HepG2 (cell line): ENCODE results near the gene MT1M. TPM values are rescaled to one million over a fixed set of nuclear protein-coding genes. Genes with fewer than 3 reads are reported as not detected.

ENCODE experiments used
- CREB1 ChIP-seq, 2 experiments: fragments of 450-650 bp in 1 of 2; IDR thresholded peaks; 2 replicates each; pipeline ENCODE4 v1.6.1; 2016 to 2017; ENCODE audit warnings: control low read depth in 1 of 2, mild to moderate bottlenecking in 1 of 2, missing compliant biosample characterization in 1 of 2, missing genetic modification characterization in 1 of 2
- ETV5 ChIP-seq: IDR thresholded peaks from 2 replicates; pipeline ENCODE4 v1.6.1; 2018; ENCODE audit warnings: missing biosample characterization, missing genetic modification reagents, inconsistent platforms, borderline replicate concordance
- HNRNPUL1 ChIP-seq: fragments of 200-400 bp; formaldehyde crosslinking; IDR thresholded peaks from 2 replicates; pipeline ENCODE4 v1.6.1; 2017; ENCODE audit warnings: low read depth, mild to moderate bottlenecking, low read length, moderate library complexity
- HOXD1 ChIP-seq: sonication (generic); formaldehyde crosslinking; IDR thresholded peaks from 2 replicates; pipeline ENCODE4 v1.5.0; 2020; ENCODE audit warnings: missing genetic modification reagents
- ISX ChIP-seq: sonication (generic); formaldehyde crosslinking; conservative IDR thresholded peaks from 2 replicates; pipeline ENCODE4 v1.5.0; 2020; ENCODE audit warnings: missing genetic modification reagents
- KDM1A ChIP-seq: IDR thresholded peaks from 2 replicates; pipeline ENCODE4 v1.6.1; 2016; ENCODE audit warnings: missing compliant biosample characterization
- NFATC3 ChIP-seq: sonication (generic); formaldehyde crosslinking; IDR thresholded peaks from 2 replicates; pipeline ENCODE4 v1.5.1; 2020; ENCODE audit warnings: mild to moderate bottlenecking, missing genetic modification reagents
- POLR2G ChIP-seq: fragments of 200-400 bp; formaldehyde crosslinking; IDR thresholded peaks from 2 replicates; pipeline ENCODE4 v1.6.1; 2018; ENCODE audit warnings: mild to moderate bottlenecking, low read depth, low read length, moderate library complexity
- SETDB1 ChIP-seq: sonication (generic); formaldehyde crosslinking; IDR thresholded peaks from 2 replicates; pipeline ENCODE4 v1.5.1; 2020; ENCODE audit warnings: missing genetic modification reagents, mild to moderate bottlenecking, borderline replicate concordance
- SUZ12 ChIP-seq: fragments of 150-350 bp; IDR thresholded peaks from 2 replicates; pipeline ENCODE4 v1.6.1; 2014; ENCODE audit warnings: low read depth, low read length
- THAP11 ChIP-seq: IDR thresholded peaks from 2 replicates; pipeline ENCODE4 v1.6.1; 2016; ENCODE audit warnings: missing biosample characterization, missing genetic modification reagents
- TOPORS ChIP-seq: sonication (generic); formaldehyde crosslinking; IDR thresholded peaks from 2 replicates; pipeline ENCODE4 v1.8.0; 2023; ENCODE audit warnings: mild to moderate bottlenecking, missing genetic modification reagents
- ZBTB21 ChIP-seq: sonication (generic); formaldehyde crosslinking; IDR thresholded peaks from 2 replicates; pipeline ENCODE4 v1.4.0; 2020; ENCODE audit warnings: missing genetic modification reagents
- ZNF629 ChIP-seq: sonication (generic); formaldehyde crosslinking; conservative IDR thresholded peaks from 2 replicates; pipeline ENCODE4 v1.5.0; 2020; ENCODE audit warnings: missing genetic modification reagents
- ZNF670 ChIP-seq: sonication (generic); formaldehyde crosslinking; IDR thresholded peaks from 2 replicates; pipeline ENCODE4 v1.8.0; 2022; ENCODE audit warnings: mild to moderate bottlenecking, missing genetic modification reagents, borderline replicate concordance
- ZNF839 ChIP-seq: sonication (generic); formaldehyde crosslinking; IDR thresholded peaks from 2 replicates; pipeline ENCODE4 v1.4.0; 2020; ENCODE audit warnings: missing genetic modification reagents, mild to moderate bottlenecking, borderline replicate concordance
- ZSCAN25 ChIP-seq: sonication (generic); formaldehyde crosslinking; IDR thresholded peaks from 2 replicates; pipeline ENCODE4 v1.8.0; 2022; ENCODE audit warnings: mild to moderate bottlenecking, missing genetic modification reagents
- polyA plus RNA-seq, 8 experiments: library from polyadenylated mRNA; depleted of rRNA in 3 of 8; stranded (reverse) in 7 of 8; unstranded in 1 of 8; fragments of >200 nt; fragmentation: Illumina TruSeq in 4 of 8; extraction: Trizol in 4 of 8; gene quantifications; 2 replicates each; pipeline versions ENCODE4 v1.2.1 to v1.2.3, GENCODE V29; 2011 to 2016; ENCODE audit warnings: low read depth in 4 of 8, missing spikeins in 1 of 8, mixed read lengths in 1 of 8; ENCODE audit not compliant: insufficient read depth in 1 of 8
- total RNA-seq, 5 experiments: library from RNA; depleted of rRNA; stranded (reverse); fragments of >200 nt; fragmentation: Illumina TruSeq; extraction: Trizol; gene quantifications; 2 replicates each; pipeline ENCODE4 v1.2.3, GENCODE V29; 2016; ENCODE audit warnings: low read depth in 1 of 5
- TF ChIP-seq, protein P1 (sequence below): sonication (generic); formaldehyde crosslinking; IDR thresholded peaks from 2 replicates; pipeline ENCODE4 v1.5.1; 2020; ENCODE audit warnings: missing genetic modification reagents, mild to moderate bottlenecking, borderline replicate concordance
- TF ChIP-seq, protein P2 (sequence below): sonication (generic); formaldehyde crosslinking; IDR thresholded peaks from 2 replicates; pipeline ENCODE4 v1.4.0; 2020; ENCODE audit warnings: mild to moderate bottlenecking, missing genetic modification reagents
- TF ChIP-seq, protein P3 (sequence below): sonication (generic); formaldehyde crosslinking; conservative IDR thresholded peaks from 2 replicates; pipeline ENCODE4 v1.4.0; 2020; ENCODE audit warnings: missing genetic modification reagents
- TF ChIP-seq, protein P4 (sequence below): IDR thresholded peaks from 2 replicates; pipeline ENCODE4 v1.6.1; 2016; ENCODE audit warnings: missing compliant biosample characterization, missing genetic modification reagents, borderline replicate concordance
- TF ChIP-seq, protein P5 (sequence below): sonication (generic); formaldehyde crosslinking; IDR thresholded peaks from 2 replicates; pipeline ENCODE4 v1.5.0; 2020; ENCODE audit warnings: missing genetic modification reagents

MT1M gene
- total and polyA plus RNA-seq, 2 of the 13 experiments (the other 11 are each of a cell fraction or from before 2014, with no cell fraction given) = 4.6 TPM; not detected in 1

DNA sequence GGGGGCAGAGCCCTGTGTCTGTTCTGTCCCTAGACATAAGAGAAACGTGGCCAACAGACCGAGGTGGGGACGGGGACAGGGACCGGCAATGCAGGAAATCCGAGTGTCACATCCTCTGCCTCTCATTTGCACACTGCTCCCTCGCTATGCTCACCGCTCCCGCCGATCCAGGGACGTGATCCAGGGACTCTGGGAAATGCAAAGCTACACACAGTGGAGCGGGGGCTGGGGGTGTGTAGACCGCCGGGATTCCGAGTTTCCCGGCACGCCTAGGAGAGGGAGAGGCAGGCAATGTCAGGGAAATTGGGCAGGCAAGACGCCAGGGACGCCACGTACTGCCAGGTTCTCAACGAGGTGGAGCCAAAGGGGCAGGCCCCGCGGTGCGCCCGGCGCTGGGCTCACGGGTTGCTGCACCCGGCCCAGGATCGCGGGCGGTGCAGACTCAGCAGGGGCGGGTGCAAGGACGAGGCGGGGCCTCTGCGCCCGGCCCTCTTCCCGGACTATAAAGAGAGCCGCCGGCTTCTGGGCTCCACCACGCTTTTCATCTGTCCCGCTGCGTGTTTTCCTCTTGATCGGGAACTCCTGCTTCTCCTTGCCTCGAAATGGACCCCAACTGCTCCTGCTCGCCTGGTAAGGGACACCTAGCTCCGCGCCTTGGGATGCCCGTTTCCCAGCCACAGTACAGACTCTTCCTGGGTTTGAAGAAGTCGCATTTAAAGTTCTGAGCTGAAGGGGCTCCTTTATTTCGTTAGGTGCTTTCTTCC, 49.7 kb downstream of the MT1M start, which contains the start of gene MT1X (continued):
- TF ChIP-seq ZNF839 (CRISPR knock-in tag) (peak; percentile 70; the same call in 1 of the 2 replicates), ZNF670 (CRISPR knock-in tag) (no peak), HOXD1 (CRISPR knock-in tag) (peak; percentile 58; the same call in 1 of the 2 replicates), NFATC3 (CRISPR knock-in tag) (no peak), ISX (CRISPR knock-in tag) (no peak), SUZ12 (no peak), KDM1A (CRISPR knock-in tag) (no peak), ZBTB21 (CRISPR knock-in tag) (no peak), ZNF629 (no peak), CREB1 (IDR thresholded peaks at IDR 0.05) (no peak), CREB1 (CRISPR knock-in tag; IDR thresholded peaks at IDR 0.05) (no peak), ETV5 (CRISPR knock-in tag) (peak; percentile 43; the same call in 1 of the 2 replicates), SETDB1 (no peak), ZSCAN25 (CRISPR knock-in tag) (no peak; the same call in none of the 2 replicates), POLR2G (peak; percentile 98), THAP11 (CRISPR knock-in tag) (peak; percentile 45; the same call in 1 of the 2 replicates), TOPORS (no peak; the same call in 1 of the 2 replicates), HNRNPUL1 (no peak)
- TF ChIP-seq, protein P1, sequence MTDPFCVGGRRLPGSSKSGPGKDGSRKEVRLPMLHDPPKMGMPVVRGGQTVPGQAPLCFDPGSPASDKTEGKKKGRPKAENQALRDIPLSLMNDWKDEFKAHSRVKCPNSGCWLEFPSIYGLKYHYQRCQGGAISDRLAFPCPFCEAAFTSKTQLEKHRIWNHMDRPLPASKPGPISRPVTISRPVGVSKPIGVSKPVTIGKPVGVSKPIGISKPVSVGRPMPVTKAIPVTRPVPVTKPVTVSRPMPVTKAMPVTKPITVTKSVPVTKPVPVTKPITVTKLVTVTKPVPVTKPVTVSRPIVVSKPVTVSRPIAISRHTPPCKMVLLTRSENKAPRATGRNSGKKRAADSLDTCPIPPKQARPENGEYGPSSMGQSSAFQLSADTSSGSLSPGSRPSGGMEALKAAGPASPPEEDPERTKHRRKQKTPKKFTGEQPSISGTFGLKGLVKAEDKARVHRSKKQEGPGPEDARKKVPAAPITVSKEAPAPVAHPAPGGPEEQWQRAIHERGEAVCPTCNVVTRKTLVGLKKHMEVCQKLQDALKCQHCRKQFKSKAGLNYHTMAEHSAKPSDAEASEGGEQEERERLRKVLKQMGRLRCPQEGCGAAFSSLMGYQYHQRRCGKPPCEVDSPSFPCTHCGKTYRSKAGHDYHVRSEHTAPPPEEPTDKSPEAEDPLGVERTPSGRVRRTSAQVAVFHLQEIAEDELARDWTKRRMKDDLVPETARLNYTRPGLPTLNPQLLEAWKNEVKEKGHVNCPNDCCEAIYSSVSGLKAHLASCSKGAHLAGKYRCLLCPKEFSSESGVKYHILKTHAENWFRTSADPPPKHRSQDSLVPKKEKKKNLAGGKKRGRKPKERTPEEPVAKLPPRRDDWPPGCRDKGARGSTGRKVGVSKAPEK (CRISPR knock-in tag) = no peak
- TF ChIP-seq, protein P2, sequence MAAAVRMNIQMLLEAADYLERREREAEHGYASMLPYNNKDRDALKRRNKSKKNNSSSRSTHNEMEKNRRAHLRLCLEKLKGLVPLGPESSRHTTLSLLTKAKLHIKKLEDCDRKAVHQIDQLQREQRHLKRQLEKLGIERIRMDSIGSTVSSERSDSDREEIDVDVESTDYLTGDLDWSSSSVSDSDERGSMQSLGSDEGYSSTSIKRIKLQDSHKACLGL = peak; percentile 88
- TF ChIP-seq, protein P3, sequence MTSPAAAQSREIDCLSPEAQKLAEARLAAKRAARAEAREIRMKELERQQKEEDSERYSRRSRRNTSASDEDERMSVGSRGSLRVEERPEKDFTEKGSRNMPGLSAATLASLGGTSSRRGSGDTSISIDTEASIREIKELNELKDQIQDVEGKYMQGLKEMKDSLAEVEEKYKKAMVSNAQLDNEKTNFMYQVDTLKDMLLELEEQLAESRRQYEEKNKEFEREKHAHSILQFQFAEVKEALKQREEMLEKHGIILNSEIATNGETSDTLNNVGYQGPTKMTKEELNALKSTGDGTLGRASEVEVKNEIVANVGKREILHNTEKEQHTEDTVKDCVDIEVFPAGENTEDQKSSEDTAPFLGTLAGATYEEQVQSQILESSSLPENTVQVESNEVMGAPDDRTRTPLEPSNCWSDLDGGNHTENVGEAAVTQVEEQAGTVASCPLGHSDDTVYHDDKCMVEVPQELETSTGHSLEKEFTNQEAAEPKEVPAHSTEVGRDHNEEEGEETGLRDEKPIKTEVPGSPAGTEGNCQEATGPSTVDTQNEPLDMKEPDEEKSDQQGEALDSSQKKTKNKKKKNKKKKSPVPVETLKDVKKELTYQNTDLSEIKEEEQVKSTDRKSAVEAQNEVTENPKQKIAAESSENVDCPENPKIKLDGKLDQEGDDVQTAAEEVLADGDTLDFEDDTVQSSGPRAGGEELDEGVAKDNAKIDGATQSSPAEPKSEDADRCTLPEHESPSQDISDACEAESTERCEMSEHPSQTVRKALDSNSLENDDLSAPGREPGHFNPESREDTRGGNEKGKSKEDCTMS (CRISPR knock-in tag) = 0 out of 2 replicates have a peak, but pooled peaks have one; percentile 13
- TF ChIP-seq, protein P4, sequence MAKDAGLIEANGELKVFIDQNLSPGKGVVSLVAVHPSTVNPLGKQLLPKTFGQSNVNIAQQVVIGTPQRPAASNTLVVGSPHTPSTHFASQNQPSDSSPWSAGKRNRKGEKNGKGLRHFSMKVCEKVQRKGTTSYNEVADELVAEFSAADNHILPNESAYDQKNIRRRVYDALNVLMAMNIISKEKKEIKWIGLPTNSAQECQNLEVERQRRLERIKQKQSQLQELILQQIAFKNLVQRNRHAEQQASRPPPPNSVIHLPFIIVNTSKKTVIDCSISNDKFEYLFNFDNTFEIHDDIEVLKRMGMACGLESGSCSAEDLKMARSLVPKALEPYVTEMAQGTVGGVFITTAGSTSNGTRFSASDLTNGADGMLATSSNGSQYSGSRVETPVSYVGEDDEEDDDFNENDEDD (CRISPR knock-in tag) = peak; percentile 41; the same call in 1 of the 2 replicates
- TF ChIP-seq, protein P5, sequence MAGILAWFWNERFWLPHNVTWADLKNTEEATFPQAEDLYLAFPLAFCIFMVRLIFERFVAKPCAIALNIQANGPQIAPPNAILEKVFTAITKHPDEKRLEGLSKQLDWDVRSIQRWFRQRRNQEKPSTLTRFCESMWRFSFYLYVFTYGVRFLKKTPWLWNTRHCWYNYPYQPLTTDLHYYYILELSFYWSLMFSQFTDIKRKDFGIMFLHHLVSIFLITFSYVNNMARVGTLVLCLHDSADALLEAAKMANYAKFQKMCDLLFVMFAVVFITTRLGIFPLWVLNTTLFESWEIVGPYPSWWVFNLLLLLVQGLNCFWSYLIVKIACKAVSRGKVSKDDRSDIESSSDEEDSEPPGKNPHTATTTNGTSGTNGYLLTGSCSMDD (CRISPR knock-in tag) = 0 out of 2 replicates have a peak, but pooled peaks have one; percentile 66
